Measurements from ENCODE around the gene MET. TPM values are rescaled to one million over a fixed set of nuclear protein-coding genes. Genes with fewer than 3 reads are reported as not detected.

MET gene
- total RNA-seq, 1 donor from 2014 or later, result 34.2 TPM

DNA sequence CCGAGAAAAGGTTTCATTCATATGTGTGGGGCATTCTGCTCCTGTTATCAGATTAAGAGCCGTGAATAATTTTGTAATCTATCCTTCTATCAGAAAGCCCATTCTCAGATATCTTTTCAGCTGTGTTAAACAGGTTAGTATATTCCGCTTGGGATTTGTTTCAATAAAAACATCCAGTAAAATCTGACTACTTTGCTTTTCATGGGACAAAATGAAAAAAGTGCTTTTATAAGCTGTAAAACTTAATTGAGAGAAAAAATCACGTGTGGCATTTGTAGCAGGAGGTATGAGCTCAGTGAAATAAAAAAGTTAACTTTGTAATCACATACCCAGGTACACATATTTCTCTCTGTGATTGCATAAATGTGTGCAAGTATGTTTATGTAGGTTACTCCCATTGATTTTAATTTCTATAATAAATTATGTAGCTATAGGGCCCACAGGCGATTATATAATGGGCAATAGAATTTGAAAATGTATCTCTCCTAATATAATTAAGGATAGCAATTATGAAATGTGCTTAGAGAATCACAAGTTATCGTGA, 3.9 kb downstream of the MET start:
- DNase-seq (ENCODE audit: extremely low spot score, unreplicated experiment), result no peak
- Mint-ChIP-seq H3K27me3 (peaks cover 23% of the 10 kb centered on the region), H3K4me1 (ENCODE audit: unreplicated experiment) (peaks cover 19% of the 10 kb centered on the region), H3K4me3 (no peak overlapping the region), H3K36me3 (no peaks in the 10 kb centered on the region), H3K9me3 (no peaks in the 10 kb centered on the region), H3K27ac (no peak overlapping the region)
- TF ChIP-seq, protein P1, sequence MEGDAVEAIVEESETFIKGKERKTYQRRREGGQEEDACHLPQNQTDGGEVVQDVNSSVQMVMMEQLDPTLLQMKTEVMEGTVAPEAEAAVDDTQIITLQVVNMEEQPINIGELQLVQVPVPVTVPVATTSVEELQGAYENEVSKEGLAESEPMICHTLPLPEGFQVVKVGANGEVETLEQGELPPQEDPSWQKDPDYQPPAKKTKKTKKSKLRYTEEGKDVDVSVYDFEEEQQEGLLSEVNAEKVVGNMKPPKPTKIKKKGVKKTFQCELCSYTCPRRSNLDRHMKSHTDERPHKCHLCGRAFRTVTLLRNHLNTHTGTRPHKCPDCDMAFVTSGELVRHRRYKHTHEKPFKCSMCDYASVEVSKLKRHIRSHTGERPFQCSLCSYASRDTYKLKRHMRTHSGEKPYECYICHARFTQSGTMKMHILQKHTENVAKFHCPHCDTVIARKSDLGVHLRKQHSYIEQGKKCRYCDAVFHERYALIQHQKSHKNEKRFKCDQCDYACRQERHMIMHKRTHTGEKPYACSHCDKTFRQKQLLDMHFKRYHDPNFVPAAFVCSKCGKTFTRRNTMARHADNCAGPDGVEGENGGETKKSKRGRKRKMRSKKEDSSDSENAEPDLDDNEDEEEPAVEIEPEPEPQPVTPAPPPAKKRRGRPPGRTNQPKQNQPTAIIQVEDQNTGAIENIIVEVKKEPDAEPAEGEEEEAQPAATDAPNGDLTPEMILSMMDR (conservative IDR thresholded peaks at IDR 0.05), result no peak

DNA sequence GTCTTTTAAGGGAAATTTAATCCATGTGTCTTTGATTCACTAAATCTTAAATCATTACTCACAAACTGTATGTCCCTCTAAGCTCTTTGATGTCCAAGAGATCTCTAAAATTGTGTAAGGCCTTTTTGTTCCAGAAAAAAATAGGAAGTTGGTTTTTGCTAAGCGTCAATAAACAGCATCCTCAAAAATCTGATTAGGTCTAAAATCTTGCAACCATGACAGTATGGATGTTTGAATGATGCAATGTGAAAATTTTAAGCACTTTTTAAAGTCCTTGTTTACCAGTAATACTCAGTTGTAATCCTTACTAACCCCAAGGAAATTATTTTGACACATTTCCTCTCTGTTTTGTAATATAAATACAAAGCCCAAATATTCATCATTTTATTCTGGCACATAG, 6.8 kb downstream of the MET start:
- Mint-ChIP-seq H3K4me3 (no peak overlapping the region), H3K27me3 (peaks cover 5% of the 10 kb centered on the region), H3K36me3 (no peaks in the 10 kb centered on the region), H3K9me3 (peaks cover 6% of the 10 kb centered on the region), H3K4me1 (ENCODE audit: unreplicated experiment) (peaks cover 6% of the 10 kb centered on the region), H3K27ac (no peak overlapping the region)
- TF ChIP-seq, protein P1 (conservative IDR thresholded peaks at IDR 0.05), result no peak
- DNase-seq (ENCODE audit: extremely low spot score, unreplicated experiment), result no peak

DNA sequence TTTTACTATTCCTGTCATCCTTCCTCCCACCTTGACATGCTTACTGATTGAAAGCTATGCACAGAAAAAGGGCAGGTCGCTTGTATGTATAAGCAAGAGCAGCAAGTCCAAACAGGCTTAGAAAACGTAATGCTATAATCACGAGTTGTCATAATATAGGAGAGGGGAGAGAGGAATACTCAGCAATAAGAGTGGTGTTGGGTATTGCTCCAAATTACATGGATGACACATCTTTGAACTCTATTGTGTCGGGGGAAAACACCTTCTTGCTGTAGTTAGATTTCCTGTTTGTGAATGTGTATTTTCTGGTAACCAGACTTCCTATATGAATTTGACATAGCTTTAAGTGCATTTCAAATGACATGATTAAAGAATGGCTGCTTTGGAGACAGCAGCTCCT, 7.5 kb downstream of the MET start:
- no peaks in the 10 kb centered on the region for H3K36me3 Mint-ChIP-seq
- DNase-seq (ENCODE audit: extremely low spot score, unreplicated experiment), result no peak
- peaks cover 3% of the 10 kb centered on the region for H3K27me3 Mint-ChIP-seq
- peaks cover 4% of the 10 kb centered on the region for H3K4me1 Mint-ChIP-seq (ENCODE audit: unreplicated experiment)
- no peak overlapping the region for H3K4me3 Mint-ChIP-seq
- H3K9me3 Mint-ChIP-seq, result peaks cover 12% of the 10 kb centered on the region
- H3K27ac Mint-ChIP-seq, result no peak overlapping the region
- TF ChIP-seq, protein P1 (conservative IDR thresholded peaks at IDR 0.05), result no peak

DNA sequence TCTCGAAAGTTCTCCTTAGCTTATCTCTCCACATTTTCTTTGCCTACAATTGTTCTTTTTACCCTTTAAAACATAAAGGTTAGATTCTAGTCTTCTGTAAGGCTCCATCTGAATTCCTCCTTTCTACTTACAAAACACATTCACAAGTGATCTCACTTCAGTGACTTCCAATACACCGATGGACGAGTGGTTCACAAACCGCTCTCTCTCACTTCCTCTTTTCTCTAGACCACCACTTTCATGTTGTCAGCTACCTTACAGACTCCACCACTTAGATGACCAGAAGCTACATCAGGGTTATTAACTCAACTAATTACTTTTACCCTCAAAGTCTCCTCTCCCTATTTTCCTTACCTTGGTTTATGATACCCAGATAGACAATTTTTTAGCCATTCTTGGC, 11.8 kb downstream of the MET start:
- Mint-ChIP-seq H3K4me3 (no peak overlapping the region), H3K27me3 (no peaks in the 10 kb centered on the region), H3K27ac (no peak overlapping the region), H3K9me3 (peaks cover 12% of the 10 kb centered on the region), H3K4me1 (ENCODE audit: unreplicated experiment) (peaks cover 5% of the 10 kb centered on the region), H3K36me3 (no peaks in the 10 kb centered on the region)
- DNase-seq (ENCODE audit: extremely low spot score, unreplicated experiment), result no peak
- TF ChIP-seq, protein P1 (conservative IDR thresholded peaks at IDR 0.05), result no peak

DNA sequence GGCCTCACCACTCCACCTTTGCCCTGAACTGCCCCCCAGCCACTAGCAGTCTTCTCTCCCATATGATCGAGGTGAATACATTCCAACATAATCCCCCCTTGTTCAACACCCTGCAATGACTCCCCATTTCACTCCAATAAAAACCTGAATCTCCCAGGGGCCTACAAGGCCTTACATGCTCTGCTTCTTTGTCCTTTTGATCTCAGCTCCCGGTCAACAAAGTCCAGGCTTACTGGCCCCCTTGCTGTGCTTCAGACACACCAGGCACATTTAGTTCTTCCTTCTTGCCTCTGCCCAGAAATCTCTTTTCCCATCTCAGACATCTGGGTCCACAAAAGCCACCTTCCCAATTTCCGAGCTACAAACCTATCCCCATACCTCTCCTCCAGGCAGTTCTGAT, 14.0 kb downstream of the MET start:
- no peak for DNase-seq (ENCODE audit: extremely low spot score, unreplicated experiment)
- Mint-ChIP-seq H3K27ac (peak overlapping the region; percentile 6), H3K27me3 (no peaks in the 10 kb centered on the region), H3K9me3 (peaks cover 12% of the 10 kb centered on the region), H3K36me3 (no peaks in the 10 kb centered on the region), H3K4me3 (no peak overlapping the region), H3K4me1 (ENCODE audit: unreplicated experiment) (peaks cover 5% of the 10 kb centered on the region)
- TF ChIP-seq, protein P1 (conservative IDR thresholded peaks at IDR 0.05), result no peak

Measured in type B pancreatic cell (in vitro differentiated cells).